ENCODE measurements around the gene FARS2. TPM values are rescaled to one million over a fixed set of nuclear protein-coding genes. Genes with fewer than 3 reads are reported as not detected.

The FARS2 gene
- total and polyA plus RNA-seq, 4 donors = 6.3 to 14.2 (median 10.5) TPM

DNA sequence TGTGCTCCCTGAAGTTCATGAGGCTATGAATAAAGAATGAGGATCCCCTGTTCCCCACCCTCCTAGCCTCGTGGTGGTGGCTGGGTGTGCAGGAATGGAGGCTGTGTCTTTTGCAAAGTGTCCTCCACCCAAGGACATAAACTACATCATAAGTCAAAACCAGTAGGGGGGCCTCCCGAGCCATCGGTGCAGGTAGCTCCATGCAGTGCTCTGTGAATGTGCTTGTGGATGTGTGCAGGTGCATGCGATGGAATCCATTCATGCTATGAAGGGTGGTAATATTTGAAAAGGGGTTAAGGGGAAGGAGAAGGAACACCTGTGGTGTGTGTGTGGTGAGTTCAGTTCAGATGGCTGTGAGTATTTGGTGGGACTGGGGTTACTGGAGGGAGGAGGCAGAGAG is 548.1 kb downstream of the FARS2 start:
- no peaks in the 10 kb centered on the region for H3K4me1 ChIP-seq (ENCODE audit: control insufficient read depth in 1 of 2, insufficient read depth in 2 of 2, low read length in 2 of 2)
- H3K9me3 ChIP-seq (ENCODE audit: control insufficient read depth, low read length) = peaks cover 6% of the 10 kb centered on the region
- no peaks in the 10 kb centered on the region for H3K27me3 ChIP-seq (ENCODE audit: control insufficient read depth in 1 of 2, insufficient read depth in 2 of 2, low read length in 1 of 2)
- WGBS, 2 donors = 86 to 89% methylated on average over 4 of the region's 4 CpGs
- no peak overlapping the region for H3K27ac ChIP-seq (ENCODE audit: low read depth in 1 of 2, low read length in 2 of 2)
- no peaks in the 10 kb centered on the region for H3K36me3 ChIP-seq (ENCODE audit: control insufficient read depth in 1 of 2, insufficient read depth in 2 of 2, low read length in 1 of 2)
- ATAC-seq (ENCODE audit: low FRiP score) (no peak), DNase-seq (no peak)
- intact Hi-C loops (cut with DNase I) = no loop called here
- H3K4me3 ChIP-seq (ENCODE audit: low read length in 2 of 2) = no peak overlapping the region

GRCh38 chr6:5811997-5812396 is 550.7 kb downstream of the FARS2 start:
- WGBS, 2 donors = 91 to 93% methylated on average over 4 of the region's 4 CpGs
- Histone ChIP-seq H3K27me3 (ENCODE audit: control insufficient read depth in 1 of 2, insufficient read depth in 2 of 2, low read length in 1 of 2) (no peaks in the 10 kb centered on the region), H3K36me3 (ENCODE audit: control insufficient read depth in 1 of 2, insufficient read depth in 2 of 2, low read length in 1 of 2) (no peaks in the 10 kb centered on the region), H3K9me3 (ENCODE audit: control insufficient read depth, low read length) (peaks cover 1% of the 10 kb centered on the region), H3K4me3 (ENCODE audit: low read length in 2 of 2) (no peak overlapping the region), H3K27ac (ENCODE audit: low read depth in 1 of 2, low read length in 2 of 2) (no peak overlapping the region), H3K4me1 (ENCODE audit: control insufficient read depth in 1 of 2, insufficient read depth in 2 of 2, low read length in 2 of 2) (no peaks in the 10 kb centered on the region)
- DNase-seq (no peak), ATAC-seq (ENCODE audit: low FRiP score) (no peak)
- intact Hi-C loops (cut with DNase I) = no loop called here

GRCh38 chr6:5813625-5814027 is 552.3 kb downstream of the FARS2 start:
- ATAC-seq (ENCODE audit: low FRiP score) (no peak), DNase-seq (no peak)
- H3K4me1 ChIP-seq (ENCODE audit: control insufficient read depth in 1 of 2, insufficient read depth in 2 of 2, low read length in 2 of 2) = no peaks in the 10 kb centered on the region
- H3K9me3 ChIP-seq (ENCODE audit: control insufficient read depth, low read length) = no peaks in the 10 kb centered on the region
- H3K27me3 ChIP-seq (ENCODE audit: control insufficient read depth in 1 of 2, insufficient read depth in 2 of 2, low read length in 1 of 2) = no peaks in the 10 kb centered on the region
- H3K36me3 ChIP-seq (ENCODE audit: control insufficient read depth in 1 of 2, insufficient read depth in 2 of 2, low read length in 1 of 2) = no peaks in the 10 kb centered on the region
- 63 to 73% methylated on average over 3 of the region's 3 CpGs for WGBS, 2 donors
- intact Hi-C loops (cut with DNase I) = no loop called here
- H3K27ac ChIP-seq (ENCODE audit: low read depth in 1 of 2, low read length in 2 of 2) = no peak overlapping the region
- no peak overlapping the region for H3K4me3 ChIP-seq (ENCODE audit: low read length in 2 of 2)

GRCh38 chr6:5814116-5814515 is 552.8 kb downstream of the FARS2 start:
- no peak for ATAC-seq (ENCODE audit: low FRiP score)
- intact Hi-C loops (cut with DNase I) = no loop called here

GRCh38 chr6:5814901-5815300 is 553.6 kb downstream of the FARS2 start:
- H3K4me3 ChIP-seq (ENCODE audit: low read length in 2 of 2) = no peak overlapping the region
- 65 to 75% methylated on average over 9 of the region's 9 CpGs for WGBS, 2 donors
- no peaks in the 10 kb centered on the region for H3K27me3 ChIP-seq (ENCODE audit: control insufficient read depth in 1 of 2, insufficient read depth in 2 of 2, low read length in 1 of 2)
- no peaks in the 10 kb centered on the region for H3K36me3 ChIP-seq (ENCODE audit: control insufficient read depth in 1 of 2, insufficient read depth in 2 of 2, low read length in 1 of 2)
- no peak for DNase-seq
- H3K27ac ChIP-seq (ENCODE audit: low read depth in 1 of 2, low read length in 2 of 2) = no peak overlapping the region
- no peak for ATAC-seq (ENCODE audit: low FRiP score)
- no peaks in the 10 kb centered on the region for H3K4me1 ChIP-seq (ENCODE audit: control insufficient read depth in 1 of 2, insufficient read depth in 2 of 2, low read length in 2 of 2)
- H3K9me3 ChIP-seq (ENCODE audit: control insufficient read depth, low read length) = no peaks in the 10 kb centered on the region
- intact Hi-C loops (cut with DNase I) = no loop called here

More at GRCh38 chr6:5814116-5814515, 552.8 kb downstream of the FARS2 start:
- H3K27me3 ChIP-seq (ENCODE audit: control insufficient read depth in 1 of 2, insufficient read depth in 2 of 2, low read length in 1 of 2) = no peaks in the 10 kb centered on the region
- no peak overlapping the region for H3K4me3 ChIP-seq (ENCODE audit: low read length in 2 of 2)
- H3K27ac ChIP-seq (ENCODE audit: low read depth in 1 of 2, low read length in 2 of 2) = no peak overlapping the region
- WGBS, 2 donors = 93% methylated on average over 5 of the region's 5 CpGs
- no peak for DNase-seq
- no peaks in the 10 kb centered on the region for H3K9me3 ChIP-seq (ENCODE audit: control insufficient read depth, low read length)
- no peaks in the 10 kb centered on the region for H3K36me3 ChIP-seq (ENCODE audit: control insufficient read depth in 1 of 2, insufficient read depth in 2 of 2, low read length in 1 of 2)
- no peaks in the 10 kb centered on the region for H3K4me1 ChIP-seq (ENCODE audit: control insufficient read depth in 1 of 2, insufficient read depth in 2 of 2, low read length in 2 of 2)

- Histone ChIP-seq H3K36me3 (ENCODE audit: control insufficient read depth in 1 of 2, insufficient read depth in 2 of 2, low read length in 1 of 2) (no peaks in the 10 kb centered on the region), H3K4me3 (ENCODE audit: low read length in 2 of 2) (no peak overlapping the region), H3K4me1 (ENCODE audit: control insufficient read depth in 1 of 2, insufficient read depth in 2 of 2, low read length in 2 of 2) (no peaks in the 10 kb centered on the region), H3K9me3 (ENCODE audit: control insufficient read depth, low read length) (peaks cover 1% of the 10 kb centered on the region), H3K27ac (ENCODE audit: low read depth in 1 of 2, low read length in 2 of 2) (no peak overlapping the region), H3K27me3 (ENCODE audit: control insufficient read depth in 1 of 2, insufficient read depth in 2 of 2, low read length in 1 of 2) (no peaks in the 10 kb centered on the region)
- intact Hi-C loops (cut with DNase I) = no loop called here
- no peak for ATAC-seq (ENCODE audit: low FRiP score)
- no peak for DNase-seq
- 86 to 87% methylated on average over 3 of the region's 3 CpGs for WGBS, 2 donors
Observed at GRCh38 chr6:5817869-5818268, 556.6 kb downstream of the FARS2 start.

DNA sequence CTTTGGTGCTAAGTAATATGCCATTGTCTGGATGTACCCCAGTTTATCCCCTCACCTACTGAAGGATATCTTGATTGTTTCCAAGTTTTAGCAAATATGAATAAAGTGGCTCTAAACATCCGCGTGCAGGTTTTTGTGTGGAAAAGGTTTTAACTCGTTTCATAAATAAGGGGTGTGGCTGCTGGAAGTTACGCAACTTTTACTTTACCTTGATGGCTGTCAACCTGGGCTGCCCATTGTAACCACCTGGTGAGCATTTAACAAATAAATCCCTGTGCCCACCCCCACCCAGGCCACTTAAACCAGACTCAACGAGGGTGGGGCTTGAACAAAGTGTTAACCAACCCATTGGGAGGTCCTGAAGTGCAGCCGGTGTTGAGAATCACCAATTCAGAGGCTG is 557.6 kb downstream of the FARS2 start:
- DNase-seq (no peak), ATAC-seq (ENCODE audit: low FRiP score) (no peak)
- intact Hi-C loops (cut with DNase I) = no loop called here
- no peak overlapping the region for H3K4me3 ChIP-seq (ENCODE audit: low read length in 2 of 2)
- H3K4me1 ChIP-seq (ENCODE audit: control insufficient read depth in 1 of 2, insufficient read depth in 2 of 2, low read length in 2 of 2) = no peaks in the 10 kb centered on the region
- H3K9me3 ChIP-seq (ENCODE audit: control insufficient read depth, low read length) = peaks cover 1% of the 10 kb centered on the region
- no peaks in the 10 kb centered on the region for H3K36me3 ChIP-seq (ENCODE audit: control insufficient read depth in 1 of 2, insufficient read depth in 2 of 2, low read length in 1 of 2)
- H3K27ac ChIP-seq (ENCODE audit: low read depth in 1 of 2, low read length in 2 of 2) = no peak overlapping the region
- 78 to 79% methylated on average over 6 of the region's 6 CpGs for WGBS, 2 donors
- no peaks in the 10 kb centered on the region for H3K27me3 ChIP-seq (ENCODE audit: control insufficient read depth in 1 of 2, insufficient read depth in 2 of 2, low read length in 1 of 2)

Other genes with a start within 250 kb of the FARS2 start
- 1 to 10 TPM; 1.7 to 5.3 TPM for gene PPP1R3G, start 176.2 kb upstream of the FARS2 start, total RNA-seq
- under 1 TPM; 0.41 to 0.63 TPM for gene PPP1R3G, start 176.2 kb upstream of the FARS2 start, polyA plus RNA-seq
- gene LYRM4, start 563 bp upstream of the FARS2 start, total RNA-seq = 10 to 100 TPM; 17.9 to 23.9 TPM
- 10 to 100 TPM; 18.3 to 28.7 TPM for gene LYRM4, start 563 bp upstream of the FARS2 start, polyA plus RNA-seq